ENCODE measurements around the gene GALNT3.

GALNT3 gene

GRCh38 chr2:165796129-165796528, 2.1 kb upstream of the GALNT3 start:
- DNase-seq (ENCODE audit: low read depth): no peak

DNA sequence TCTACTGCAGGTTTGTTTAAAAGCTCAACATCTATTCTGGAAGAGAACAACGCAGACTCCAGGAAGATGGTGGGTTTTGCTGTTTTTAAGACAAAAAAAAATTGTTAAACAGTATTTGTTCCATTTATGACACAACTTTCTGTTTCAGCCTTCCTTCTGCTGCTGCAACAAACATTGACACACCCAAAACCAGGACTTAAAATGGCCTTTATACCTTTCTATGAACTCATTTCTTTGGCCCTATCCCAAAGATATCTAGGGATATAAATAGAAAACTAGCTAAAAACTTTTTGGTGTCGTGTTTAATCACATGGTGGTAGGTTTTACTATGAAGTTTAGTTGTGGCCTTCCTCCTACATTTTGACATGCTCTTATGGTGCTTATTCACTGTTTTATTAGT, 964 bp upstream of the GALNT3 start:
- no peak for DNase-seq (ENCODE audit: low read depth)

- peak; percentile 26 for DNase-seq (ENCODE audit: low read depth)
Measured at GRCh38 chr2:165794536-165794928, 485 bp upstream of the GALNT3 start.

DNA sequence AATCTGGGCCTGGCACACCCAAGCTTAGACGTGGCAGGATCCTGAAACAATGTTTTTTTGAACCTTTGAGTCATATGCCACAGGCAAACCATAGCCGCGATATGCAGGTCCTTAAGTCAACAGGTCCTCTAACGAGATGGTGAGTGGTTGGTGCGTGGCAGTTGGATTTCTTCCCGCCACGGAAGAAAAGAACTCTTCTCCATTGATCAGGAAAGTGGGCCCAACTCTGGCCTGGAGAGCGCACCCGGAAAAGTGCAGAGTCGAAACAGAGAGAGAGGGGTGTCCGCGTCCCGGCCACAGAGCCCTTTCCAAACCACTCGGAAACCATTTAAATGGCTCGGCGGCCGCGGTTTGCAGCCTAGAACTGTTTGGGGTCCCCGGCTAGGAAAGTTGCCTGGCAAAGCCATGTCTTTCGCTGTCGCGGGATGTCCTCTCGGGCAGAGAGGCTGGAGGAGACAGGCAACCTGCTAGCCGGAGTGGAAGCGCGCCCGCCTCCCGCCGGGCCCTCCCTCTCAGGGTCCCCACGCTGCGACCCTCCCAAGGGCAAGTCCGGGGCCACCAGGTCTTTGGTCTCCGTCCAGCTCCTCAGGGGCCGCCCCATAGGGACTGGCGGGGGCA, 777 bp downstream of the GALNT3 start:
- DNase-seq (ENCODE audit: low read depth): no peak

- no peak for DNase-seq (ENCODE audit: low read depth)
Measured at GRCh38 chr2:165792104-165792454, 2.0 kb downstream of the GALNT3 start.

DNA sequence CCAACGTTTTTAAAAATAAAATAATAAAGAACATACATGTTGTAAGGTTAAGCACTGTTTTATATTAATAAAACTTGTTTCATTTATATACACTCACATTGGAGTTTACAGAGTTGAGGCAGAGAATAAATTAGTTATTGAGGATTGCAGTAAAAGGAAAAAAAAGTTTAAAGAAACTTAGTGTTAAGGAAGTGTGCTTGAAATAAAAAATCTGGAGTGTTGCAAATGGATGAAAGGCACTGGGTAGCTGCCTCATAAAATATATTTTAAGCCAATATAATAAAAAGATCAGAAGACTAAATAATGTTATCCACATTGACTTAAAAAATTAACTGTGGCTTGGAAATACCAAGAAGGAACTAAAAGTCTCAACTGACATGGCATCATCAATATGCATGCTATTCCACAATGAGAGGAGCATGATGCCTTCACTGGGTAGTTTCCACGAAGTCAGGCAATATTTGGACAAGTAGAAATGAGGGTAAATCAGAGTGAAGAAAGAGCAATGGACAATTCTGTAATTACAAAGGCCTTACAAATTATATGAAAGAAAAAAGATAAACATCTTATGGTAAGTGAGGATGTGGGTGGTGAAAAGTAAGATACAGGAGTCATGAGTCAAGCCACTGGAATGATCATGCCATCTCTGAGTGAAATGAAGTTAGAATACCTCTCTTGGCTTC, 2.5 kb downstream of the GALNT3 start:
- no peak for DNase-seq (ENCODE audit: low read depth)

DNA sequence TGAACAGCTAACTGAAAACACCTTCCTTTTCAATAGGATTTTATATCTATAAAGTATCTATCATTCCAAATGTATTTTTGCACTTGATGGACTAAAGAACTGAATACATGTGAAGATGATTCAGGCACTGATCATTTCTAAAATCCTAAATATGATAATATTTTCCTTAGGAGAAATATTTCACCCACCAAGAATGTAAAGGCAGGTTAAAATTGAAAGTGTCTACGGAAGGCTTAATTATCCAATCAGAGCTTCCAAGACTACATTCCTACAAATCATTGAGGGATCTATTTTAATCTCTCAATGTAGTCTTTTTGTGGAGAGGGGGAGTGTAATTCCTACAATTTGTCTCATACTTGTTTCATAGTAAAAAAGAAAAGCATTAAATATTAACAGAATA, 3.6 kb downstream of the GALNT3 start:
- DNase-seq (ENCODE audit: low read depth): no peak

DNA sequence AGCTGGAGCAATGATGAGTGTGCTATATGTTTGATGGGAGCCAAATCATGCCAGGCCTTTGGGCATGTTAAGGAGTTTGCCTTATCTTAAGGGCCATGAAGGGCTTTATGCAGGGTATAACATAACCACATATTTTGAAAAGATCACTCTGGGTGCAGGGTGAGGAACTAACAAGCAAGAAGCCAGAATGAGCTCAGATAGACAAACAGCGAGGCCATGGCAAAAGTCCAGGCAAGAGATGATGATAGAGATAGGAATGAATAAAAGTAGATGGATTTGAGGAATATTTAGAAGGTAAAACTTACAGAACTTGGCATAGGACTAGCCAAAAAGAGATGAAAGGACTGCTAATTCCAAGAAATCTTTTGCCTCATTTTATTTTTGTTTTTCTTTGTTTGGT, 6.7 kb downstream of the GALNT3 start:
- no peak for DNase-seq (ENCODE audit: low read depth)

- DNase-seq (ENCODE audit: low read depth): no peak
Measured at GRCh38 chr2:165779706-165780105, 14.3 kb downstream of the GALNT3 start.

DNA sequence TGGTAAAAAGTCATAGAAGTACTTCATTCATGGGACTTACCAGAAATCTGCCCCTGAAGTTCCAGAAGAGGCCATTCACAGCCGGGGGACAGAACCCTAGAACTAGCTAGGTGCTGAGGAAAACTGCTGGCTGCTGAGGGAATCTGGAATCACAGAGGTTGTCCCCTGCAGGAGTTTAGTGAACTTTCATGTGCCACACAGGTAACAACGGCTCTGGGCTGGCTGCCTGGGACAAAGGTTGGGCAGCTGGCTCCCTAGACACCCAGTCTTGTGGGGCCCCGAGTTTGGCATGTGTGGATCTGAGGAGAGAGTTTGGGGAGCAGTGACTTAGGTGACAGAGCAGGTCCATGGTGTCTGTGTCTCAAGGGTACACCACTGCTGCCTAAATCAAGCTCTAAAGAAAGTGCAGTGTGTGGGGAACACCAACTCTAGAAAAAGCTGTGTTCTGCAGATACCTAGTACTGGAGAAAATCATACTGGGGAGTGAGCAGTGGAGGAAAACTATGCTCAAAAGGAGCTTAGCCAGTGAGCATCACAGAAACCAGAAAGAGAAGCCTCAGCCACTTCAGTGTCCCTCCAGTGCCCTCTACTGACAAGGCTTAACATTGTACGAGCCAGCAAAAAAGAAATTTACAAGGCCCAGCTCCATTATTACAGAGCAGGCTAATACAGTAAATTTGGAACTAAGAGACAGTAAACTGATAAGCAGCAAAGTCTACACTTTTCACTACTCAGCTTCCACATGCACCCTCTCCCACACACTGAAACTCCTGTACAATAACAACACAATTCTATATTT, 15.2 kb downstream of the GALNT3 start:
- no peak for DNase-seq (ENCODE audit: low read depth)

DNA sequence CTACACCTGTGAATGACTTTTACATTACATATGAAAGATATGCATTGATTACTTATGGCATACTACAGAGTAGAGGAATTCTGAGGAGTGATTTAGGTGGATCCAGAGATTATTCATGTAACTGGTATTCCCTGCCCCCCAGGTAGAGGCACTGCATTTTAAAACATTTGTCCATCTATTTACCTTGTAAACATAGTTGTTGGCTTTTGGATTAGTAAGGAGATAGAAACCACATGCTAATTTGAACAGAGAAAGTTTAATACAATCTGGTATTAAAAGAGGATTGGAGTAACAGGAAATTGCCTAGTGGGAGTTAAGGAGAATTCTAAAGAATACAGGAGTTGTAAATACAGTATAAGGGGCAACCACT, 15.9 kb downstream of the GALNT3 start:
- DNase-seq (ENCODE audit: low read depth): no peak

DNA sequence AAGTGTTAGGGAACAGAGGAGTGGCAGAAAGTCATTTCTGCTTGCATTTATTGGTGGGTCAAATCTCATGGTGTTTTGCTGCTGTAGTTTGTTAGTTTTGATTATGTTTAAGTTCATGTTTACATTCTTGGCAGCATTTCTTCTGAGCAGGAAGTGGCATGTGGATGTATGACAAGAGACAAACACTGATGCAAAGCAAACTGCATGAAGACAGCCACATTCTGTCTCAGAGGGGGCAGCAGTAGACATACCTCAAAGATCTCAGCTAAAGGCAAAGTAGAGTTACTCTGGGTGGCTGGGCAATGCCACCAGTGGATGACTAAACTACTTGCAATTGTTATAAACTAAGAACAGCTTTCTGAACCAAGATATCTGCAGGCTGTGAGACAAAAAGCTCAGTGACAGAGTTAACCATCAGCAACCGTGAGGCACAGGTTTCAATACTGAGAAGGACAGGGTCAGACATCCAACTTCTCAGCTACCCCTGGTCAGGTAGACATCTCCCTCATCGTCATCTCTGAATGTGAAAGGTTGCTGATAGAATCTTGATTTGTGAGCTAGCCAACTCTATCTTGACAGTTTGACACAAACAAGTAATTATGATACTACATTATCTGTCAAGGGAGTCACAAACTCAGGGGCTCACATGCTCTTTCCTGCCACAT, 16.4 kb downstream of the GALNT3 start:
- DNase-seq (ENCODE audit: low read depth): no peak

DNA sequence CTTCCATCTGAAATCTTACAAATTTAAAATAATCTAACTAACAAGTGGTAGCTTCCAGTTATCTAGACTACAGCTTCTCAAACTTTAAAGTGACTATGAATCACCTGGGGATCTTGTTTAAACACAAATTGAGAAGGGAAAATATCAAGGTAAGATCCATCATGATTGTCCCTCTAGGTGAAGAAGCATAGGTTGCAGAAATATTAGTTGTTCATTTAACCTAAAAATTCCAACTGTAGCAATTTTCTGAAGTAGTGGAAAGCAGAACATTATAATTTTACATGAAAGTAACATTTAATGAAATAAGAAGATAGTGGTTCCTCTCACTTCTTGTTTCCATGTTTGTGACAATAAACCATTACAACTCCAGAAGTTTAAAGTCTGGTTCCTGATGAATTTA, 17.3 kb downstream of the GALNT3 start:
- DNase-seq (ENCODE audit: low read depth): no peak

DNA sequence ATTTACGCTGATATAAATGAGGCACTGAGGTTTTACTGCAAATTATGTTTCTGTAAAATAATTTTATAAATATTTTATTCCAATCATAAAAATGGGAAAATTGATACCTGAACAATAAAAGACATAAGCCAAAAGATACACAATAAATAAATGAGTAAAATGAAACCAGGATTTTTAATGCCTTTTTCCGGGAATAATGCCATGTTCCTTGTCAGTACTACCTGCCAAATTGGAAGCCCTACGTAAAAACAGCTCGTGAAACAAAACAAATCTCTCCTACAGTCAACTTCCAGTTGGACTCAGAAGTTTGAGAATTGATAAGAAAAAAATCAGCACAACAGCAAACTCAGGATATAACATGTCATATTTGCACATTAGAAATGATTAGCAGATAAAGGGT, 18.0 kb downstream of the GALNT3 start:
- no peak for DNase-seq (ENCODE audit: low read depth)

GRCh38 chr2:165773684-165774083, 20.4 kb downstream of the GALNT3 start:
- DNase-seq (ENCODE audit: low read depth): no peak

- DNase-seq (ENCODE audit: low read depth): no peak
Measured at GRCh38 chr2:165772183-165772582, 21.9 kb downstream of the GALNT3 start.

- no peak for DNase-seq (ENCODE audit: low read depth)
Measured at GRCh38 chr2:165766326-165766927, 27.6 kb downstream of the GALNT3 start.

DNA sequence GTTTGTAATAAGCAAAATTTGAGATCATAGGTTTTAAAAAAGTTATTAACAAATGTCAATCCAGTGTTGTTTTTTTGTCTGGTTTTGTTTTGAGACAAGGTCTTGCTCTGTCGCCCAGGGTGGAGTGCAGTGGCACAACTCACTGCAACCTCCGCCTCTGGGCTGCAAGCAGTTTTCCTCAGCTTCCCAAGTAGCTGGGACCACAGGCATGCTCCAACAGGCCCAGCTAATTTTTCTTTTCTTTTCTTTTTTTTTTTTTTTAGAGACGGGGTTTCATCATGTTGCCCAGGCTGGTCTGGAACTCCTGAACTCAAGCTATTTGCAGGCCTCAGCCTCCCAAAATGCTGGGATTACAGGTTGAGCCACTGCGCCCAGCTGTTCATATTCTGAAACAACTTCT, 31.3 kb downstream of the GALNT3 start:
- no peak for DNase-seq (ENCODE audit: low read depth)

- DNase-seq (ENCODE audit: low read depth): no peak
Measured at GRCh38 chr2:165757906-165758675, 36.0 kb downstream of the GALNT3 start.

DNA sequence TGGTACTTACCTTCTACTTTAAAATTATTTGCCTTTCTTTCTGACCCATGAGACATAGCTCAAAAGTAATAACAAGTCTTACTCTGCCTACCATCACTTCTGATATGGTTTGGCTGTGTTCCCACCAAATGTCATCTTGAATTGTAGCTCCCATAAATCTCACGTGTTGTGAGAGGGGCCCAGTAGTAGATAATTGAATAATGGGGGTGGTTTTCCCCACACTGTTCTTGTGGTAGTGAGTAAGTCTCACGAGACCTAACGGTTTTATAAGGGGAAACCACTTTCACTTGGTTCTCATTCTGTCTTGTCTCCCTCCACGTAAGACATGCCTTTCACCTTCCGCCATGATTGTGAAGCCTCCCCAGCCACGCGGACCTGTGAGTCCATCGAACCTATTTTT, 47.5 kb downstream of the GALNT3 start:
- no peak for DNase-seq (ENCODE audit: low read depth)

DNA sequence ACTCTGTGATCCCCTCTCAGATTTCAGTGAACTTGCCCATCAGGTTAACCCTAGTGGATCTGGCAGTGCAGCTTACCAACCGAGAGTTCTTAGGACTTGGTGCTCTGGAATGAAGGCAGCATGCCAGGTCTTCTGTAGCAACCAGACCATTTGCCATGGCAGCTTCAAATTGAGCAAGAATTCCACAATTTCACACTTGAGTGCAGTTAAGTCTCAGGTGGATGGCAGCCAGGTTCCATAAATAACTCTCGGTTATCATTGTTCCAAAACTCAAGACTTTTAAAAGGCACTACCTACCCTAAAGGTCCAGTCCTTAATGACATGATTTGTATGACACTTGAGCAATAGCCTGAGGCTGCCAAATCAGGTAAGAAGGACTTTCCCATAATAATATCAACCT, 48.1 kb downstream of the GALNT3 start:
- no peak for DNase-seq (ENCODE audit: low read depth)

GRCh38 chr2:165743442-165743841, 50.6 kb downstream of the GALNT3 start:
- DNase-seq (ENCODE audit: low read depth): no peak
